ENCODE data around the gene FMC1. TPM values are rescaled to one million over a fixed set of nuclear protein-coding genes. Genes with fewer than 3 reads are reported as not detected.
"Not testable (repeated sequence)": the region's sequence is repeated elsewhere in the genome, so short reads cannot be mapped to it uniquely, and the experiment has no call there.

The FMC1 gene
- total and polyA plus RNA-seq, 4 donors: 8.7 to 44.6 (median 13.2) TPM

DNA sequence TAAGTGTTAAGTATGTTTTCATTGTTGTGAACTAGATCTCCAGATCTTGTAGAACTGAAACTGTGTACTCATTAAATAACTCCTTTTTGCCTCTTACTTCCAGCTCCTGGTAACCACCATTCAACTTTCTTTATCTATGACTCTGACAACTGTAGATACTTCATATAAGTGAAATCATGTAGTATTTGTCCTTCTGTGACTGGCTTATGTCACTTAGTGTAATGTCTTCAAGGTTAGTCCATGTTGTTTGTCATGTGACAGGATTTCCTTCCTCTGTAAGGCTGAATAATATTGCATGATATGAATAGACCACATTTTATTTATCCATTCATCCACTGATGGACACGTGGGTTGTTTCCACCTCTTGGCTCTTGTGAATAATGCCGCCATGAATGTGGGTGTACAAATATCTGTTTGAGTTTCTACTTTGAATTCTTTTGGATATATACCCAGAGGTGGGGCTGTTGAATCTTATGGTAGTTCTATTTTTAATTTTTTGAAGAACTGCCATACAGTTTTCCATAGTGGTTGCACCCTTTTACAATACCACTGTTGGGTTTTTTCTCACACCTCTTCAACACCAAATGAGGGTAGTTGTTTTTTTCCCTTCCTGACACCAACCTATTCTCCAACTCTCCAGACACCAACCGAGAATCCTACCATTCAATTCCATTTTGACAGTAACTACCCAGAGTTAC is 10.7 kb upstream of the FMC1 start:
- Histone ChIP-seq H3K9ac (ENCODE audit: insufficient read depth in 1 of 2, low read length in 2 of 2) (no peak overlapping the region), H3K36me3 (ENCODE audit: control insufficient read depth in 4 of 4, insufficient read depth in 4 of 4, low read length in 4 of 4) (no peaks in the 10 kb centered on the region), H3K4me1 (ENCODE audit: control insufficient read depth in 5 of 5, insufficient read depth in 5 of 5, low read length in 5 of 5) (peaks cover 0 to 4% (median 0%) of the 10 kb centered on the region in 5 donors), H3K9me3 (ENCODE audit: control insufficient read depth in 4 of 4, insufficient read depth in 3 of 4, low read length in 3 of 4) (no peaks in the 10 kb centered on the region), H3K27ac (ENCODE audit: low read depth in 1 of 2, low read length in 1 of 2) (no peak overlapping the region), H3K4me3 (no peak overlapping the region), H3K27me3 (ENCODE audit: control insufficient read depth in 3 of 3, insufficient read depth in 3 of 3, low read length in 2 of 3) (peaks cover 0 to 4% (median 0%) of the 10 kb centered on the region in 3 donors)
- 76 to 80% methylated on average over 3 of the region's 3 CpGs for WGBS, 2 donors
- TF ChIP-seq, protein P1, sequence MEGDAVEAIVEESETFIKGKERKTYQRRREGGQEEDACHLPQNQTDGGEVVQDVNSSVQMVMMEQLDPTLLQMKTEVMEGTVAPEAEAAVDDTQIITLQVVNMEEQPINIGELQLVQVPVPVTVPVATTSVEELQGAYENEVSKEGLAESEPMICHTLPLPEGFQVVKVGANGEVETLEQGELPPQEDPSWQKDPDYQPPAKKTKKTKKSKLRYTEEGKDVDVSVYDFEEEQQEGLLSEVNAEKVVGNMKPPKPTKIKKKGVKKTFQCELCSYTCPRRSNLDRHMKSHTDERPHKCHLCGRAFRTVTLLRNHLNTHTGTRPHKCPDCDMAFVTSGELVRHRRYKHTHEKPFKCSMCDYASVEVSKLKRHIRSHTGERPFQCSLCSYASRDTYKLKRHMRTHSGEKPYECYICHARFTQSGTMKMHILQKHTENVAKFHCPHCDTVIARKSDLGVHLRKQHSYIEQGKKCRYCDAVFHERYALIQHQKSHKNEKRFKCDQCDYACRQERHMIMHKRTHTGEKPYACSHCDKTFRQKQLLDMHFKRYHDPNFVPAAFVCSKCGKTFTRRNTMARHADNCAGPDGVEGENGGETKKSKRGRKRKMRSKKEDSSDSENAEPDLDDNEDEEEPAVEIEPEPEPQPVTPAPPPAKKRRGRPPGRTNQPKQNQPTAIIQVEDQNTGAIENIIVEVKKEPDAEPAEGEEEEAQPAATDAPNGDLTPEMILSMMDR (IDR thresholded peaks at IDR 0.05; ENCODE audit: control extremely low read depth, extremely low read depth): no peak
- ATAC-seq (ENCODE audit: insufficient read depth, low FRiP score) (no peak), DNase-seq (no peak)

DNA sequence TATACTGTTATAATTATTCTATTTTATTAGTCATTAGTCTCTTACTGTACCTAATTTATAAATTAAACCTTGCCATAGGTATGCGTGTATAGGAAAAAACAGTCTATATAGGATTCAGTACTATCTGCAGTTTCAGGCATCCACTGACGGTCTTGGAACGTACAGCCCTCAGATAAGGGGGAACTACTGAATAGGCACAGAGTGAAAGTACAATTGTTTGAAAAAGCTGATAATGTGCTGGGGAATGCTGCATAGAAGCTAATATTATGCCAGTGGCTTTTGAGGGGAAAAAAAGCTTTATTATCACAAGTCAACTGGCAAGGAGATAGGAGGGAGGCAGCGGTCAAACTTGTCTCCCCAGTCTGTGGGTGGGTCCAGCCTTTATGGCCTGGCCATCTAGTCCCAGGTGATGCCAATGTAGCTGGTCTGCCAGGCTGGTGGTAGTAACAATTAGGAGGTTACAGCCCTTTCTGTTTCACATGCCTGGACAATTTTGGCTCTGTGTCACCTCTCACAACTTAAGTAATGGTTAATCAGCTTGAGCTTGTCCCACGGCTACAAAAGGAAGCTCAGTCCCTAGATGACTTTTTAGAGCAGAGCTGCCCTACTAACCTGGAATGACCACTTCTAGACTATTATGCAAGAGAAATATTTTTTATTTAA is 8.3 kb upstream of the FMC1 start:
- H3K27me3 ChIP-seq (ENCODE audit: control insufficient read depth in 3 of 3, insufficient read depth in 3 of 3, low read length in 2 of 3): peaks cover 0 to 4% (median 0%) of the 10 kb centered on the region in 3 donors
- H3K4me3 ChIP-seq: no peak overlapping the region
- TF ChIP-seq, protein P1 (IDR thresholded peaks at IDR 0.05; ENCODE audit: control extremely low read depth, extremely low read depth): no peak
- H3K36me3 ChIP-seq (ENCODE audit: control insufficient read depth in 4 of 4, insufficient read depth in 4 of 4, low read length in 4 of 4): no peaks in the 10 kb centered on the region
- peaks cover 0 to 4% (median 0%) of the 10 kb centered on the region in 5 donors for H3K4me1 ChIP-seq (ENCODE audit: control insufficient read depth in 5 of 5, insufficient read depth in 5 of 5, low read length in 5 of 5)
- no peak overlapping the region for H3K9ac ChIP-seq (ENCODE audit: insufficient read depth in 1 of 2, low read length in 2 of 2)
- 66 to 86% methylated on average over 5 of the region's 5 CpGs for WGBS, 2 donors
- H3K27ac ChIP-seq (ENCODE audit: low read depth in 1 of 2, low read length in 1 of 2): no peak overlapping the region
- DNase-seq: peak in 1 of 3 donors; percentile 13
- ATAC-seq (ENCODE audit: insufficient read depth, low FRiP score): no peak
- no peaks in the 10 kb centered on the region for H3K9me3 ChIP-seq (ENCODE audit: control insufficient read depth in 4 of 4, insufficient read depth in 3 of 4, low read length in 3 of 4)

DNA sequence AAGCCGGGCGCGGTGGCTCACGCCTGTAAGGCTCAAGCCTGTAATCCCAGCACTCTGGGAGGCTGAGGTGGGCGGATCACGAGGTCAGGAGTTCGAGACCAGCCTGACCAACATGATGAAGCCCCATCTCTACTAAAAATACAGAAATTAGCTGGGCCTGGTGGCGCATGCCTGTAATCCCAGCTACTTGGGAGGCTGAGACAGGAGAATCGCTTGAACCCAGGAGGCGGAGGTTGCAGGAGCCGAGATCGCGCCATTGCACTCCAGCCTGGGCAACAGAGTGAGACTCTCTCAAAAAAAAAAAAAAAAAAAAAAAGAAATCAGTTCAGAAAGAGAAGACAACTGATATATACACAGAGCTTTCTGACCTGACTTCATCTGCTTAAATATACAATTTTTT is 7.7 kb upstream of the FMC1 start:
- not testable (repeated sequence) for H3K4me1 ChIP-seq (ENCODE audit: control insufficient read depth in 5 of 5, insufficient read depth in 5 of 5, low read length in 5 of 5); H3K4me3 ChIP-seq; H3K9me3 ChIP-seq (ENCODE audit: control insufficient read depth in 4 of 4, insufficient read depth in 3 of 4, low read length in 3 of 4); DNase-seq; H3K36me3 ChIP-seq (ENCODE audit: control insufficient read depth in 4 of 4, insufficient read depth in 4 of 4, low read length in 4 of 4); H3K27ac ChIP-seq (ENCODE audit: low read depth in 1 of 2, low read length in 1 of 2); ATAC-seq (ENCODE audit: insufficient read depth, low FRiP score); H3K27me3 ChIP-seq (ENCODE audit: control insufficient read depth in 3 of 3, insufficient read depth in 3 of 3, low read length in 2 of 3); H3K9ac ChIP-seq (ENCODE audit: insufficient read depth in 1 of 2, low read length in 2 of 2)
- WGBS, 2 donors: 97 to 98% methylated on average over 13 of the region's 13 CpGs

DNA sequence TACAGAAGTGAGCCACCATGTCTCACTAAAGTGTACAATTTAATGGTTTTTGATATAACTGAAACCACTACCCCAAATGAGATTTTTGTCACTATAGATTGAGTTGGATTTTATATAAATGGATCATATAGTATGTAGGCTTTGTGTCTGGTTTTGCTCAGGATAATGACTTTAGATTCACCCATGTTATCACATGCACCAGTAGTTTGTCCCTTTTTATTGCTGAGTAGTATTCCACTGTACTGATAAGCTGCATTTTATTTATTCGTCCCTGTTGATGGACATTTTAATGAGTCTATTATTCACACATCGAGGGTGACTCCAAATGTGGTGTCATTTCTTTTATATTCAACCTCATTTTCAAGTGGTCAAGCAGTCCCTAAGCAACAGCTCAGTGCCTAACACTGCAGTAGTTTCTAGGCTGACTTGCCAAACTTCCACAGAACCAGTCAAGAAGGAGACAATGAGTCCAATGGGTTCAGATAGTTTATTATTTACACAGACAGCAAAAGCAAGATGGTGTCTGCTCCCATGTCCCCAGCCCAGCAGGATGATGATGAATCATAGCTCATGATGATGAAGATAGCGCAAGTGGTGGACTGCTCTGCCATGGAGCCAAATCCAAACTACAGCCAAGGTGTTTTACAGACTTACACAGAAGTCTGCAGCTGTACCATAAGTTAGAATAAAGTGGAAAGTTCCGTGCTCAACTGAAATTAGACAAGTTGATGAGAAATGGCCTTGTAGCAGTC is 6.6 kb upstream of the FMC1 start:
- Histone ChIP-seq H3K4me1 (ENCODE audit: control insufficient read depth in 5 of 5, insufficient read depth in 5 of 5, low read length in 5 of 5) (peaks cover 0 to 4% (median 0%) of the 10 kb centered on the region in 5 donors), H3K9ac (ENCODE audit: insufficient read depth in 1 of 2, low read length in 2 of 2) (no peak overlapping the region), H3K9me3 (ENCODE audit: control insufficient read depth in 4 of 4, insufficient read depth in 3 of 4, low read length in 3 of 4) (no peaks in the 10 kb centered on the region), H3K36me3 (ENCODE audit: control insufficient read depth in 4 of 4, insufficient read depth in 4 of 4, low read length in 4 of 4) (no peaks in the 10 kb centered on the region), H3K27me3 (ENCODE audit: control insufficient read depth in 3 of 3, insufficient read depth in 3 of 3, low read length in 2 of 3) (peaks cover 0 to 4% (median 0%) of the 10 kb centered on the region in 3 donors), H3K4me3 (no peak overlapping the region), H3K27ac (ENCODE audit: low read depth in 1 of 2, low read length in 1 of 2) (no peak overlapping the region)
- no peak for ATAC-seq (ENCODE audit: insufficient read depth, low FRiP score)
- DNase-seq: no peak
- WGBS, 2 donors: 90 to 94% methylated on average over 4 of the region's 4 CpGs
- TF ChIP-seq, protein P1 (IDR thresholded peaks at IDR 0.05; ENCODE audit: control extremely low read depth, extremely low read depth): no peak
